ENCODE measurements around the gene KCNQ1. TPM values are rescaled to one million over a fixed set of nuclear protein-coding genes. Genes with fewer than 3 reads are reported as not detected.

The KCNQ1 gene
- total and polyA plus RNA-seq, 12 donors, result 11.0 to 447 (median 320) TPM

- Histone ChIP-seq H3K4me1 (replicated peaks in 1 of 2) (peaks cover 27 to 29% of the 10 kb centered on the region in 2 donors), H3K36me3 (replicated peaks in 1 of 2) (peaks cover 0 to 11% of the 10 kb centered on the region in 2 donors), H3K4me3 (no peak overlapping the region), H3K9me3 (replicated peaks in 1 of 3) (no peaks in the 10 kb centered on the region), H3K27ac (peak overlapping the region in 3 of 5 donors; percentile 29 to 89 (median 85)), H3K27me3 (no peaks in the 10 kb centered on the region)
- intact Hi-C loops (cut with DNase I), result no loop called here
- no peak for TF ChIP-seq CTCF (IDR thresholded peaks at IDR 0.05)
- no peak for TF ChIP-seq POLR2A (IDR thresholded peaks at IDR 0.05)
- DNase-seq, result peak in 4 of 7 donors; percentile 8 to 39 (median 22)
- WGBS, 4 donors, result 89 to 96% (median 94%) methylated on average over 7 to 19 of the region's 19 CpGs
These were observed 91.7 kb downstream of the KCNQ1 start for GRCh38 chr11:2536440-2536989.

- no peak for TF ChIP-seq CTCF (IDR thresholded peaks at IDR 0.05)
- TF ChIP-seq POLR2A (IDR thresholded peaks at IDR 0.05), result no peak
- DNase-seq, result peak in 4 of 7 donors; percentile 6 to 47 (median 12)
These were observed 92.3 kb downstream of the KCNQ1 start for GRCh38 chr11:2537010-2537705.

GRCh38 chr11:2537896-2538724 is 93.3 kb downstream of the KCNQ1 start:
- no peak overlapping the region for H3K4me3 ChIP-seq
- H3K27me3 ChIP-seq, result no peaks in the 10 kb centered on the region
- intact Hi-C loops (cut with DNase I), result no loop called here
- DNase-seq, result peak in 5 of 7 donors; percentile 8 to 50 (median 13)
- H3K36me3 ChIP-seq (replicated peaks in 1 of 2), result peaks cover 0 to 11% of the 10 kb centered on the region in 2 donors
- H3K27ac ChIP-seq, result peak overlapping the region in 4 of 5 donors; percentile 8 to 53 (median 23)
- no peaks in the 10 kb centered on the region for H3K9me3 ChIP-seq (replicated peaks in 1 of 3)
- TF ChIP-seq POLR2A (IDR thresholded peaks at IDR 0.05) (no peak), CTCF (IDR thresholded peaks at IDR 0.05) (no peak)
- whole genome bisulfite sequencing, 4 donors, result 69 to 84% (median 82%) methylated on average over 23 to 27 of the region's 27 CpGs
- peaks cover 16 to 20% of the 10 kb centered on the region in 2 donors for H3K4me1 ChIP-seq (replicated peaks in 1 of 2)

More at GRCh38 chr11:2537010-2537705, 92.3 kb downstream of the KCNQ1 start:
- peak overlapping the region in 2 of 5 donors; percentile 29 to 89 for H3K27ac ChIP-seq
- no peaks in the 10 kb centered on the region for H3K27me3 ChIP-seq
- H3K4me1 ChIP-seq (replicated peaks in 1 of 2), result peaks cover 23 to 27% of the 10 kb centered on the region in 2 donors
- 90 to 93% (median 91%) methylated on average over 9 of the region's 9 CpGs for WGBS, 4 donors
- no peak overlapping the region for H3K4me3 ChIP-seq
- intact Hi-C loops (cut with DNase I), result no loop called here
- H3K9me3 ChIP-seq (replicated peaks in 1 of 3), result no peaks in the 10 kb centered on the region
- H3K36me3 ChIP-seq (replicated peaks in 1 of 2), result peaks cover 0 to 11% of the 10 kb centered on the region in 2 donors

- Histone ChIP-seq H3K4me1 (replicated peaks in 1 of 2) (peaks cover 7 to 11% of the 10 kb centered on the region in 2 donors), H3K9me3 (replicated peaks in 1 of 3) (no peaks in the 10 kb centered on the region), H3K27ac (peak overlapping the region in 2 of 5 donors; percentile 33 to 65), H3K27me3 (no peaks in the 10 kb centered on the region), H3K36me3 (replicated peaks in 1 of 2) (peaks cover 0 to 11% of the 10 kb centered on the region in 2 donors), H3K4me3 (no peak overlapping the region)
- DNase-seq, result peak in 4 of 7 donors; percentile 5 to 35 (median 13)
- TF ChIP-seq CTCF (IDR thresholded peaks at IDR 0.05), result no peak
- no peak for TF ChIP-seq POLR2A (IDR thresholded peaks at IDR 0.05)
- WGBS, 4 donors, result 94 to 98% (median 96%) methylated on average over 8 to 12 of the region's 12 CpGs
- intact Hi-C loops (cut with DNase I), result no loop called here
These were observed 94.1 kb downstream of the KCNQ1 start for GRCh38 chr11:2538951-2539350.

Data from adrenal gland (tissue), 12 donors.